SK-N-SH treated with all-trans-retinoic acid at 6 μM for 48 hours (cell line): Measurements from ENCODE around the gene PRKG1.

ENCODE experiments used
- ATAC-seq: fragments of 200-7000 bp; cut with Tn5 transposase; 3 replicates; pipeline ENCODE4 v1.9.1; 2020; ENCODE audit warnings: mild to moderate bottlenecking, moderate library complexity
- ARNTL ChIP-seq: fragments of 450-650 bp; formaldehyde crosslinking; IDR thresholded peaks from 2 replicates; pipeline ENCODE4 v1.5.0; 2020; ENCODE audit warnings: low read depth, mild to moderate bottlenecking, moderate library complexity, borderline replicate concordance
- BACH2 ChIP-seq: fragments of 250-450 bp; sonication (Bioruptor Pico); IDR thresholded peaks from 2 replicates; pipeline ENCODE4 v1.9.0; 2021; ENCODE audit warnings: mild to moderate bottlenecking, borderline replicate concordance
- CSDC2 ChIP-seq: fragments of 250-450 bp; sonication (Bioruptor Pico); IDR thresholded peaks from 2 replicates; pipeline ENCODE4 v1.5.0; 2020; ENCODE audit warnings: mild to moderate bottlenecking, moderate library complexity
- CSRNP3 ChIP-seq: fragments of 250-450 bp; sonication (Bioruptor Pico); IDR thresholded peaks from 2 replicates; pipeline ENCODE4 v1.5.1; 2021; ENCODE audit warnings: mild to moderate bottlenecking, moderate library complexity
- ESRRG ChIP-seq: fragments of 250-450 bp; sonication (Bioruptor Pico); IDR thresholded peaks from 2 replicates; pipeline ENCODE4 v1.6.1; 2021; ENCODE audit warnings: mild to moderate bottlenecking
- GLIS3 ChIP-seq: fragments of 250-450 bp; sonication (Bioruptor Pico); IDR thresholded peaks from 2 replicates; pipeline ENCODE4 v1.5.0; 2020; ENCODE audit warnings: mild to moderate bottlenecking, moderate library complexity
- ISL1 ChIP-seq: fragments of 250-450 bp; sonication (Bioruptor Pico); IDR thresholded peaks from 2 replicates; pipeline ENCODE4 v2.1.2; 2022; ENCODE audit warnings: mild to moderate bottlenecking, moderate library complexity
- OSR1 ChIP-seq: fragments of 250-450 bp; sonication (Bioruptor Pico); IDR thresholded peaks from 2 replicates; pipeline ENCODE4 v1.8.0; 2022; ENCODE audit warnings: moderate library complexity, mild to moderate bottlenecking, inconsistent platforms
- POU6F1 ChIP-seq: fragments of 250-450 bp; sonication (Bioruptor Pico); IDR thresholded peaks from 2 replicates; pipeline ENCODE4 v1.8.0; 2021; ENCODE audit warnings: low read depth, mild to moderate bottlenecking, moderate library complexity, borderline replicate concordance
- PPARA ChIP-seq: fragments of 250-450 bp; sonication (Bioruptor Pico); IDR thresholded peaks from 2 replicates; pipeline ENCODE4 v1.5.0; 2020; ENCODE audit warnings: mild to moderate bottlenecking, borderline replicate concordance
- RARB ChIP-seq: fragments of 250-450 bp; sonication (Bioruptor Pico); IDR thresholded peaks from 2 replicates; pipeline ENCODE4 v1.8.0; 2021; ENCODE audit warnings: mild to moderate bottlenecking, moderate library complexity
- SNAI2 ChIP-seq: fragments of 250-450 bp; sonication (Bioruptor Pico); IDR thresholded peaks from 2 replicates; pipeline ENCODE4 v1.5.0; 2020; ENCODE audit warnings: mild to moderate bottlenecking, moderate library complexity
- TCF4 ChIP-seq: fragments of 250-450 bp; sonication (Bioruptor Pico); IDR thresholded peaks from 2 replicates; pipeline ENCODE4 v1.8.0; 2021; ENCODE audit warnings: mild to moderate bottlenecking, moderate library complexity, borderline replicate concordance
- TOX ChIP-seq: fragments of 250-450 bp; sonication (Bioruptor Pico); IDR thresholded peaks from 2 replicates; pipeline ENCODE4 v1.8.0; 2021; ENCODE audit warnings: mild to moderate bottlenecking, moderate library complexity, borderline replicate concordance
- ZC3H10 ChIP-seq: fragments of 250-450 bp; sonication (Bioruptor Pico); IDR thresholded peaks from 2 replicates; pipeline ENCODE4 v1.5.1; 2021; ENCODE audit warnings: mild to moderate bottlenecking, moderate library complexity
- ZFP30 ChIP-seq: fragments of 450-650 bp; formaldehyde crosslinking; IDR thresholded peaks from 2 replicates; pipeline ENCODE4 v1.5.0; 2022; ENCODE audit warnings: mild to moderate bottlenecking, moderate library complexity
- ZNF565 ChIP-seq: fragments of 450-650 bp; formaldehyde crosslinking; conservative IDR thresholded peaks from 2 replicates; pipeline ENCODE4 v1.5.0; 2020; ENCODE audit warnings: low read depth, mild to moderate bottlenecking, moderate library complexity
- ZNF70 ChIP-seq: fragments of 450-650 bp; formaldehyde crosslinking; IDR thresholded peaks from 2 replicates; pipeline ENCODE4 v1.5.0; 2020; ENCODE audit warnings: mild to moderate bottlenecking, moderate library complexity
- ZNF8 ChIP-seq: fragments of 450-650 bp; formaldehyde crosslinking; IDR thresholded peaks from 2 replicates; pipeline ENCODE4 v1.5.0; 2020; ENCODE audit warnings: mild to moderate bottlenecking, moderate library complexity
- TF ChIP-seq, protein P1 (sequence below): fragments of 250-450 bp; sonication (Bioruptor Pico); IDR thresholded peaks from 2 replicates; pipeline ENCODE4 v1.8.0; 2020; ENCODE audit warnings: mild to moderate bottlenecking, moderate library complexity, borderline replicate concordance

PRKG1 gene

DNA sequence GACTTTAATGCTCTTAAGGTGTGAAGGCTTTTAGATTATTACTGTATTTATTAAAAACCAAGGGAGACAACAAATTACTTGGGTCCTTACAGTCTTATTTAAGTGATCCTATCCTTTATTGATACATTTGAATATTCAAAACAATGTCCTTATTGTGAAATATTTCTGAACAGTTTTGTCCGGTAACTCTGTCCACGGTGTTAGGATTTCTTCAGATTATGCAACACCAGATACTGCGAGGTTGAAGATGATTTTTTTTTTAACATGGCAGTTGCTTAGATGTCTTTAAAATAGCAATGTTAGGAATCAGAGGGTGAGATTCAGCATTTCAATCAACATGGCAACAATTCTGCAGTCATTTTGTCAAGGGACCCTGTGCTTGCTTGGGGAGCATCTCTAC is 448.6 kb downstream of the PRKG1 start:
- TF ChIP-seq RARB (no peak), ZC3H10 (CRISPR knock-in tag) (no peak), POU6F1 (CRISPR knock-in tag) (no peak), ZNF565 (CRISPR knock-in tag) (no peak), SNAI2 (no peak), ZNF70 (CRISPR knock-in tag) (no peak)
- ATAC-seq, result no peak

DNA sequence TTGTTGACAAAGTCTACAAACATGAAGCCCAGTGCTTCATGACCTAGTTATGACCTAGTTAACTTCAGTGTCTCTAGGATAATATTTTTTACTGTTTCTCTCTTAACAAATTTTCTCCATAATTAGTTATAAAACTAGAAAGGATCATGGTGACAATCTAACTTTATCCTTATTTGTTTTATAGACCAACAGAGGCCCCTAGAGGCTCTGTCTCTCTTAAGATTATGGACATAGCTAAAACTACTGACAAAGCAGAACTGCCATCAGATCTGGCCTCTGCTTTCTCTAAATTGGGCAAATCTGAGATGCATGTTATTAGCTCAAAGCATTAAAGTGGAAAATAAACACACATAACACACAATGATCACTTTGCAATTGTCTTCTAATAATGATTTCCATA is 449.2 kb downstream of the PRKG1 start:
- TF ChIP-seq ZNF70 (CRISPR knock-in tag) (no peak), OSR1 (no peak), RARB (no peak), GLIS3 (CRISPR knock-in tag) (no peak), SNAI2 (no peak), ZNF565 (CRISPR knock-in tag) (no peak), POU6F1 (CRISPR knock-in tag) (no peak)
- no peak for ATAC-seq

DNA sequence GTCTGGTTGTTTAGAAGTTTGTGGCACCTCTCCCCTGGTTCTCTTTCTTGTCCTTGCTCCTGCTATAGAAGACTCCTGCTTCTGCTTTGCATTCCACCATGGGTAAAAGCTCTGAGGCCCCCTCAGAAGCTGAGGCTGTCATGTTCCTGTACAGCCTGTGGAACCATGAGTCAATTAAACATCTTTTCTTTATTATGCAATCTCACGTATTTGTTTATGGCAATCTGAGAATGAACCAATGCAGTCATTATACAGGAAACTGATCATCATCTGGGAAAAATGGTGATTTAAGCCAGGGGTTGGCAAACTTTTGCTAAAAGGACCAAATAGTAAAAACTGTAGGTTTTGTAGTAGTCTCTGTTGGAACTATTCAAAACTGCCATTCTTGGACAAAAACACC is 449.8 kb downstream of the PRKG1 start:
- no peak for TF ChIP-seq PPARA (CRISPR knock-in tag)
- no peak for TF ChIP-seq ESRRG (CRISPR knock-in tag)
- no peak for TF ChIP-seq CSRNP3 (CRISPR knock-in tag)
- no peak for TF ChIP-seq ISL1 (CRISPR knock-in tag)
- no peak for TF ChIP-seq ZNF8 (CRISPR knock-in tag)
- no peak for TF ChIP-seq TOX (CRISPR knock-in tag)
- no peak for TF ChIP-seq ARNTL
- TF ChIP-seq ZFP30 (CRISPR knock-in tag), result no peak
- no peak for TF ChIP-seq GLIS3 (CRISPR knock-in tag)
- TF ChIP-seq OSR1, result no peak
- no peak for TF ChIP-seq POU6F1 (CRISPR knock-in tag)
- TF ChIP-seq SNAI2, result no peak
- no peak for TF ChIP-seq TCF4 (CRISPR knock-in tag)
- no peak for TF ChIP-seq ZNF565 (CRISPR knock-in tag)
- TF ChIP-seq, all 23 proteins: peak for 0
- ATAC-seq, result no peak

DNA sequence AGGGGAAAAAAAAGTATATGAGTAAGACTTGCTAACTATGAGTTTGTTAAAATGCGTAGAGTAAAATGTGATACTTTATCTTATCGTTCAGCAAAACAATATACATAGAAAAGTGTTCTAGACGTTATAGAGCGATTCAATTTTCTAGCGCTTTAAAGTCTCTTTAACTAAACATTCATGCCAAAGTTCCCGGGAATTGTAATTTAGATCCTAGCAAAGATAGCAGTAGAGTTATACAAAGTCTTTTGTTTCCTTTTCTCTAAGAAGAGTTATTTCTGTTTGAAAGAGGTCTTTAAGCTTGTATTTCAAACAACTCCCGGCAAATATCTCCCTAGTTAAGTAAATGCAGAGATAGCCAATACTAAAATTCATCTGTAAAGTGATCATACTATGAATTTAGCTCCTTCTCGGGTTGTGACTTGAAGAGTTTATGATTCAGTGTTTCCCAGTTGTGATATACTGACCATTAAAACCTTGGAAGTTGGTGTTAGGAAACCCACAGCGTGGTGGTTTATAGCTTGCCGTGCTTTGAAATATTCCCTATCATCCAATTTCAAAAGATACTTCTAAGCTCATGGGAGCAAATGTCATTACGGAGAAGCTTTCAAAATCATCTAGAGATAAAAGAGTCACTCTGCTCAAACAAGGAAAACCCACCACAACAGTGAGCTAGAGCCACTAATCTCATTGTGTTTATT is 453.4 kb downstream of the PRKG1 start:
- ATAC-seq, result no peak
- TF ChIP-seq TOX (CRISPR knock-in tag) (no peak), ZNF565 (CRISPR knock-in tag) (no peak), ZNF70 (CRISPR knock-in tag) (no peak), CSDC2 (CRISPR knock-in tag) (no peak), SNAI2 (no peak), ESRRG (CRISPR knock-in tag) (no peak), ISL1 (CRISPR knock-in tag) (no peak), POU6F1 (CRISPR knock-in tag) (no peak), TCF4 (CRISPR knock-in tag) (no peak), RARB (no peak), ARNTL (no peak), BACH2 (CRISPR knock-in tag) (no peak), ZFP30 (CRISPR knock-in tag) (no peak)
- TF ChIP-seq, protein P1, sequence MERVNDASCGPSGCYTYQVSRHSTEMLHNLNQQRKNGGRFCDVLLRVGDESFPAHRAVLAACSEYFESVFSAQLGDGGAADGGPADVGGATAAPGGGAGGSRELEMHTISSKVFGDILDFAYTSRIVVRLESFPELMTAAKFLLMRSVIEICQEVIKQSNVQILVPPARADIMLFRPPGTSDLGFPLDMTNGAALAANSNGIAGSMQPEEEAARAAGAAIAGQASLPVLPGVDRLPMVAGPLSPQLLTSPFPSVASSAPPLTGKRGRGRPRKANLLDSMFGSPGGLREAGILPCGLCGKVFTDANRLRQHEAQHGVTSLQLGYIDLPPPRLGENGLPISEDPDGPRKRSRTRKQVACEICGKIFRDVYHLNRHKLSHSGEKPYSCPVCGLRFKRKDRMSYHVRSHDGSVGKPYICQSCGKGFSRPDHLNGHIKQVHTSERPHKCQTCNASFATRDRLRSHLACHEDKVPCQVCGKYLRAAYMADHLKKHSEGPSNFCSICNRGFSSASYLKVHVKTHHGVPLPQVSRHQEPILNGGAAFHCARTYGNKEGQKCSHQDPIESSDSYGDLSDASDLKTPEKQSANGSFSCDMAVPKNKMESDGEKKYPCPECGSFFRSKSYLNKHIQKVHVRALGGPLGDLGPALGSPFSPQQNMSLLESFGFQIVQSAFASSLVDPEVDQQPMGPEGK (CRISPR knock-in tag), result no peak
